SK-N-SH (cell line): ENCODE measurements around the gene ABCA4. TPM values are rescaled to one million over a fixed set of nuclear protein-coding genes. Genes with fewer than 3 reads are reported as not detected.

ENCODE experiments used
- CTCF ChIA-PET: fragments of 300-600, 350-600 bp; formaldehyde crosslinking; extraction: SDS; loops from one replicate; lab custom pipeline; 2021; lab: Yijun Ruan, JAX
- POLR2A ChIA-PET: fragments of 350-600 bp; sonication (Branson Sonifier 250); formaldehyde crosslinking; extraction: SDS; loops from one replicate; lab custom pipeline; 2020; ENCODE audit warnings: antibody characterized with exemption, inconsistent platforms; lab: Yijun Ruan, JAX
- DNase-seq: peaks from one replicate; pipeline ENCODE4 v3.0.0; 2012
- H2AFZ ChIP-seq: fragments of 200-600 bp; sonication (generic); 2 replicates; pipeline ENCODE4 v1.8.1; 2016; ENCODE audit warnings: antibody characterized with exemption, mild to moderate bottlenecking, low read depth
- H3F3A ChIP-seq: fragments of 200-600 bp; sonication (generic); replicated peaks from 2 replicates; pipeline ENCODE3; 2016; ENCODE audit warnings: antibody characterized with exemption, mild to moderate bottlenecking; ENCODE audit not compliant: insufficient read depth
- H3K27ac ChIP-seq, 2 experiments: fragments of 200-500 bp in 1 of 2; fragments of 200-600 bp in 1 of 2; sonication (Bioruptor generic) in 1 of 2; sonication (generic), shearing (Covaris generic) in 1 of 2; 2 replicates each; pipeline versions ENCODE4 v1.5.1 to v1.6.1; 2014 to 2016; ENCODE audit warnings: low read depth in 2 of 2, inconsistent platforms in 1 of 2, low read length in 1 of 2, mild to moderate bottlenecking in 1 of 2, mixed read lengths in 1 of 2
- H3K27me3 ChIP-seq: fragments of 200-600 bp; sonication (generic), shearing (Covaris generic); 2 replicates; pipeline ENCODE4 v1.6.1; 2016; ENCODE audit warnings: mixed run types; ENCODE audit not compliant: insufficient read depth
- H3K36me3 ChIP-seq, 2 experiments: fragments of 200-500 bp in 1 of 2; fragments of 200-600 bp in 1 of 2; sonication (Bioruptor generic) in 1 of 2; sonication (generic) in 1 of 2; replicated peaks in 1 of 2; 2 replicates each; pipeline versions ENCODE3 to v1.5.1; 2014 to 2016; ENCODE audit warnings: low read length in 1 of 2, mild to moderate bottlenecking in 1 of 2; ENCODE audit not compliant: insufficient read depth in 2 of 2, control insufficient read depth in 1 of 2
- H3K4me1 ChIP-seq, 2 experiments: fragments of 200-500 bp in 1 of 2; fragments of 200-600 bp in 1 of 2; sonication (Bioruptor generic) in 1 of 2; sonication (generic), shearing (Covaris generic) in 1 of 2; 2 replicates each; pipeline versions ENCODE4 v1.5.1 to v1.6.1; 2014 to 2016; ENCODE audit warnings: low read depth in 1 of 2, low read length in 1 of 2, mixed run types in 1 of 2; ENCODE audit not compliant: insufficient read depth in 2 of 2, control insufficient read depth in 1 of 2
- H3K4me2 ChIP-seq: fragments of 200-600 bp; sonication (generic), shearing (Covaris generic); 2 replicates; pipeline ENCODE4 v1.6.1; 2017; ENCODE audit warnings: mixed run types
- H3K4me3 ChIP-seq, 2 experiments: fragments of 200-500 bp in 1 of 2; fragments of 200-600 bp in 1 of 2; sonication (Bioruptor generic) in 1 of 2; sonication (generic), shearing (Covaris generic) in 1 of 2; 2 replicates each; pipeline versions ENCODE4 v1.5.1 to v1.8.1; 2014 to 2016; ENCODE audit warnings: low read depth in 2 of 2, inconsistent platforms in 1 of 2, low read length in 1 of 2, mild to moderate bottlenecking in 1 of 2, mixed read lengths in 1 of 2, moderate library complexity in 1 of 2
- H3K79me2 ChIP-seq: fragments of 200-600 bp; sonication (generic); 2 replicates; pipeline ENCODE4 v1.8.1; 2017; ENCODE audit warnings: mild to moderate bottlenecking; ENCODE audit not compliant: insufficient read depth
- H3K9ac ChIP-seq: fragments of 200-600 bp; sonication (generic); 2 replicates; pipeline ENCODE4 v1.6.1; 2017; ENCODE audit warnings: mixed run types
- H3K9me2 ChIP-seq: fragments of 200-600 bp; sonication (generic); 2 replicates; pipeline ENCODE4 v1.6.1; 2017; ENCODE audit warnings: mixed run types
- H3K9me3 ChIP-seq: fragments of 200-600 bp; sonication (generic); 2 replicates; pipeline ENCODE4 v1.6.1; 2017; ENCODE audit warnings: mixed run types, mild to moderate bottlenecking, moderate library complexity
- H4K20me1 ChIP-seq: fragments of 200-600 bp; sonication (generic); 2 replicates; pipeline ENCODE4 v1.6.1; 2017; ENCODE audit warnings: mild to moderate bottlenecking, mixed run types; ENCODE audit not compliant: insufficient read depth
- CHD2 ChIP-seq: fragments of 150-350 bp; IDR thresholded peaks from 2 replicates; pipeline ENCODE4 v1.6.1; 2018; ENCODE audit warnings: low read length; ENCODE audit not compliant: partially characterized antibody
- CTCF ChIP-seq: fragments of 200-600 bp; sonication (generic); IDR thresholded peaks from 2 replicates; pipeline ENCODE4 v1.6.1; 2017; ENCODE audit warnings: antibody characterized with exemption, mild to moderate bottlenecking, moderate library complexity
- FOSL2 ChIP-seq: IDR thresholded peaks from 2 replicates; pipeline ENCODE4 v1.4.0; 2012; ENCODE audit warnings: low read depth, mild to moderate bottlenecking, moderate library complexity, borderline replicate concordance
- GABPA ChIP-seq: IDR thresholded peaks from 2 replicates; pipeline ENCODE4 v1.4.0; 2012; ENCODE audit warnings: low read depth, mild to moderate bottlenecking
- GATA2 ChIP-seq: sonication (generic); formaldehyde crosslinking; IDR thresholded peaks from 2 replicates; pipeline ENCODE4 v1.5.0; 2020; ENCODE audit warnings: mild to moderate bottlenecking, missing genetic modification reagents
- MAX ChIP-seq: IDR thresholded peaks from 2 replicates; pipeline ENCODE4 v1.4.0; 2012; ENCODE audit warnings: low read depth
- MEF2A ChIP-seq: IDR thresholded peaks from 2 replicates; pipeline ENCODE4 v1.4.0; 2012; ENCODE audit warnings: low read depth, borderline replicate concordance
- MXI1 ChIP-seq: IDR thresholded peaks from 2 replicates; pipeline ENCODE4 v1.6.1; 2012; ENCODE audit warnings: mild to moderate bottlenecking, low read depth, low read length, improper control_type of control experiment
- NRF1 ChIP-seq: IDR thresholded peaks from 2 replicates; pipeline ENCODE4 v1.6.1; 2012; ENCODE audit warnings: low read depth, mild to moderate bottlenecking, low read length
- PBX3 ChIP-seq: IDR thresholded peaks from 2 replicates; pipeline ENCODE4; 2012
- POLR2AphosphoS5 ChIP-seq: IDR thresholded peaks from 2 replicates; pipeline ENCODE4 v1.6.1; 2012; ENCODE audit warnings: low read depth, low read length
- RAD21 ChIP-seq: IDR thresholded peaks from 2 replicates; pipeline ENCODE4 v1.6.1; 2012; ENCODE audit warnings: mild to moderate bottlenecking, low read length
- REST ChIP-seq: IDR thresholded peaks from 2 replicates; pipeline ENCODE4 v1.6.1; 2012; ENCODE audit warnings: mild to moderate bottlenecking, low read depth, low read length, moderate library complexity
- RXRA ChIP-seq: IDR thresholded peaks from 2 replicates; pipeline ENCODE4 v1.4.0; 2012; ENCODE audit warnings: low read depth, mild to moderate bottlenecking, borderline replicate concordance
- SMC3 ChIP-seq: IDR thresholded peaks from 2 replicates; pipeline ENCODE4 v1.6.1; 2012; ENCODE audit warnings: low read depth, low read length, improper control_type of control experiment
- TEAD4 ChIP-seq: IDR thresholded peaks from 2 replicates; pipeline ENCODE4 v1.4.0; 2012; ENCODE audit warnings: mild to moderate bottlenecking, borderline replicate concordance; ENCODE audit not compliant: insufficient read depth
- USF1 ChIP-seq: IDR thresholded peaks from 2 replicates; pipeline ENCODE4 v1.4.0; 2012; ENCODE audit warnings: low read depth, borderline replicate concordance
- USF2 ChIP-seq: fragments of 150-350 bp; IDR thresholded peaks from 2 replicates; pipeline ENCODE4 v1.6.1; 2017; ENCODE audit warnings: antibody characterized with exemption, low read length, low read depth, borderline replicate concordance
- WGBS: methylation state at CpG from one replicate; pipeline ENCODE4 v1.1.6; 2017; ENCODE audit warnings: low lambda C conversion rate; 5-methylcytosine and 5-hydroxymethylcytosine counted together
- polyA plus RNA-seq, 3 experiments: library from polyadenylated mRNA; depleted of rRNA; stranded (reverse); fragments of >200 nt; gene quantifications; 2 replicates each; pipeline ENCODE4 v1.2.3, GENCODE V29; 2012

Gene ABCA4
- polyA plus RNA-seq, 1 of the 3 experiments (the other 2 are of a cell fraction): 0.03 TPM

- Histone ChIP-seq H3K27ac (no peak overlapping the region), H3K4me2 (no peak overlapping the region), H3K79me2 (no peaks in the 10 kb centered on the region), H3K9me3 (no peaks in the 10 kb centered on the region), H3K36me3 (no peaks in the 10 kb centered on the region), H2AFZ (no peak overlapping the region), H3K27me3 (no peaks in the 10 kb centered on the region), H3F3A (no peaks in the 10 kb centered on the region), H4K20me1 (no peaks in the 10 kb centered on the region), H3K9me2 (no peaks in the 10 kb centered on the region), H3K4me1 (peaks cover 3 to 29% of the 10 kb centered on the region in 2 experiments; a peak in 3 of 4 replicates), H3K9ac (no peak overlapping the region), H3K4me3 (no peak overlapping the region)
- POLR2A ChIA-PET: no interaction called here
- WGBS: 65% methylated on average over 2 of the region's 2 CpGs
- CTCF ChIA-PET: interaction anchor here (1.0 kb wide), 1 partner anchor 13 kb away, joined by 3 read pairs; no protein-coding TSS in a partner anchor
- DNase-seq: no peak
- TF ChIP-seq CHD2 (no peak), POLR2AphosphoS5 (no peak), PBX3 (no peak), USF1 (no peak), SMC3 (no peak), GATA2 (CRISPR knock-in tag) (no peak), RXRA (no peak), CTCF (no peak), RAD21 (no peak)
Measured at GRCh38 chr1:94113589-94114226, 7.2 kb downstream of the ABCA4 start.

- POLR2A ChIA-PET: no interaction called here
- CTCF ChIA-PET: no interaction called here
- Histone ChIP-seq H3F3A (no peaks in the 10 kb centered on the region), H3K27me3 (no peaks in the 10 kb centered on the region), H3K4me2 (no peak overlapping the region), H3K9me2 (no peaks in the 10 kb centered on the region), H3K4me1 (peaks cover 3 to 13% of the 10 kb centered on the region in 2 experiments; a peak in 3 of 4 replicates), H3K9ac (no peak overlapping the region), H4K20me1 (no peaks in the 10 kb centered on the region), H3K36me3 (no peaks in the 10 kb centered on the region), H3K27ac (no peak overlapping the region), H2AFZ (no peak overlapping the region), H3K4me3 (no peak overlapping the region), H3K79me2 (no peaks in the 10 kb centered on the region), H3K9me3 (no peaks in the 10 kb centered on the region)
- WGBS: 76% methylated on average over 9 of the region's 9 CpGs
- no peak for DNase-seq
- TF ChIP-seq RXRA: no peak
- TF ChIP-seq TEAD4: no peak
- TF ChIP-seq NRF1: no peak
- no peak for TF ChIP-seq GABPA
- no peak for TF ChIP-seq REST
- TF ChIP-seq FOSL2: no peak
- TF ChIP-seq USF2: no peak
- no peak for TF ChIP-seq MXI1
- TF ChIP-seq MAX: no peak
- no peak for TF ChIP-seq MEF2A
- TF ChIP-seq CHD2: no peak
- TF ChIP-seq GATA2 (CRISPR knock-in tag): no peak
Measured at GRCh38 chr1:94111879-94112278, 9.1 kb downstream of the ABCA4 start.
